ENCODE results near the gene IGSF21.

IGSF21 gene

GRCh38 chr1:18097206-18097605, 10.4 kb upstream of the IGSF21 start:
- H3K4me3 ChIP-seq (ENCODE audit: low read depth, low read length) = no peak overlapping the region
- H3K9ac ChIP-seq (ENCODE audit: low read length) = no peak overlapping the region
- peaks cover 7% of the 10 kb centered on the region; the same call in 1 of the 2 replicates for H3K4me1 ChIP-seq (ENCODE audit: control insufficient read depth, insufficient read depth, low read length)
- H3K27ac ChIP-seq (ENCODE audit: low read depth, low read length) = no peak overlapping the region
- peaks cover 15% of the 10 kb centered on the region; the same call in 1 of the 2 replicates for H3K9me3 ChIP-seq (ENCODE audit: control insufficient read depth, insufficient read depth, low read depth, low read length)
- H3K36me3 ChIP-seq (ENCODE audit: control insufficient read depth, insufficient read depth, low read length) = no peaks in the 10 kb centered on the region
- peaks cover 42% of the 10 kb centered on the region for H3K27me3 ChIP-seq (ENCODE audit: control insufficient read depth, insufficient read depth, low read length)

- Histone ChIP-seq H3K36me3 (ENCODE audit: control insufficient read depth, insufficient read depth, low read length) (no peaks in the 10 kb centered on the region), H3K4me1 (ENCODE audit: control insufficient read depth, insufficient read depth, low read length) (no peaks in the 10 kb centered on the region; the same call in 1 of the 2 replicates), H3K9me3 (ENCODE audit: control insufficient read depth, insufficient read depth, low read depth, low read length) (peaks cover 14% of the 10 kb centered on the region; the same call in 1 of the 2 replicates), H3K9ac (ENCODE audit: low read length) (no peak overlapping the region), H3K27me3 (ENCODE audit: control insufficient read depth, insufficient read depth, low read length) (peaks cover 60% of the 10 kb centered on the region), H3K4me3 (ENCODE audit: low read depth, low read length) (no peak overlapping the region), H3K27ac (ENCODE audit: low read depth, low read length) (no peak overlapping the region)
These were observed 8.6 kb upstream of the IGSF21 start for GRCh38 chr1:18099026-18099425.

DNA sequence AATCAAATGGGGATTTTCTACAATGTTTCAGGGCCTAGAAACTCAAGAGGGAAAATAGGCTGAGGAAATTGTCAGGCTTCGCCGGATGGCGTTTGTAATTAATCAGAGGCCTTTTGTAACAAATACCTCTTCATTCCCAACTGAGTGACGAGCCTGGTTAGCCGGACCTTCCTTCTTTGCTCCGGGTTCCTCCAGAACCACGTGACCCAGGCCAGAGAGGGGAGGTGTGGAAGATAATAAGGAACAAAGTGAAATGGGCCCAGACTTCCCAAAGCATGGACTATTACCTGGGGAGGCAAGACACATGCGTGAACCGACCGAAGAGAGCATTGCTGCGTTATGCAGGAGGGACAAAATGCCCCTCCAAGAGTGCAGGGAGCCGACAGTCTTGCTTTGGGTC, 7.5 kb upstream of the IGSF21 start:
- Histone ChIP-seq H3K36me3 (ENCODE audit: control insufficient read depth, insufficient read depth, low read length) (no peaks in the 10 kb centered on the region), H3K27me3 (ENCODE audit: control insufficient read depth, insufficient read depth, low read length) (peaks cover 64% of the 10 kb centered on the region), H3K27ac (ENCODE audit: low read depth, low read length) (no peak overlapping the region), H3K4me1 (ENCODE audit: control insufficient read depth, insufficient read depth, low read length) (no peaks in the 10 kb centered on the region; the same call in 1 of the 2 replicates), H3K9ac (ENCODE audit: low read length) (no peak overlapping the region), H3K4me3 (ENCODE audit: low read depth, low read length) (no peak overlapping the region), H3K9me3 (ENCODE audit: control insufficient read depth, insufficient read depth, low read depth, low read length) (peaks cover 6% of the 10 kb centered on the region; the same call in 1 of the 2 replicates)

- H3K9me3 ChIP-seq (ENCODE audit: control insufficient read depth, insufficient read depth, low read depth, low read length) = peaks cover under 1% of the 10 kb centered on the region; the same call in 1 of the 2 replicates
- no peaks in the 10 kb centered on the region; the same call in 1 of the 2 replicates for H3K4me1 ChIP-seq (ENCODE audit: control insufficient read depth, insufficient read depth, low read length)
- peaks cover 70% of the 10 kb centered on the region for H3K27me3 ChIP-seq (ENCODE audit: control insufficient read depth, insufficient read depth, low read length)
- no peak overlapping the region for H3K4me3 ChIP-seq (ENCODE audit: low read depth, low read length)
- H3K36me3 ChIP-seq (ENCODE audit: control insufficient read depth, insufficient read depth, low read length) = no peaks in the 10 kb centered on the region
- H3K27ac ChIP-seq (ENCODE audit: low read depth, low read length) = no peak overlapping the region
- H3K9ac ChIP-seq (ENCODE audit: low read length) = no peak overlapping the region
These were observed 7.0 kb upstream of the IGSF21 start for GRCh38 chr1:18100491-18101063.

- Histone ChIP-seq H3K9me3 (ENCODE audit: control insufficient read depth, insufficient read depth, low read depth, low read length) (no peaks in the 10 kb centered on the region), H3K27me3 (ENCODE audit: control insufficient read depth, insufficient read depth, low read length) (peaks cover 78% of the 10 kb centered on the region), H3K36me3 (ENCODE audit: control insufficient read depth, insufficient read depth, low read length) (no peaks in the 10 kb centered on the region), H3K27ac (ENCODE audit: low read depth, low read length) (no peak overlapping the region), H3K4me3 (ENCODE audit: low read depth, low read length) (no peak overlapping the region), H3K9ac (ENCODE audit: low read length) (no peak overlapping the region), H3K4me1 (ENCODE audit: control insufficient read depth, insufficient read depth, low read length) (no peaks in the 10 kb centered on the region; the same call in 1 of the 2 replicates)
These were observed 6.1 kb upstream of the IGSF21 start for GRCh38 chr1:18101508-18101907.

DNA sequence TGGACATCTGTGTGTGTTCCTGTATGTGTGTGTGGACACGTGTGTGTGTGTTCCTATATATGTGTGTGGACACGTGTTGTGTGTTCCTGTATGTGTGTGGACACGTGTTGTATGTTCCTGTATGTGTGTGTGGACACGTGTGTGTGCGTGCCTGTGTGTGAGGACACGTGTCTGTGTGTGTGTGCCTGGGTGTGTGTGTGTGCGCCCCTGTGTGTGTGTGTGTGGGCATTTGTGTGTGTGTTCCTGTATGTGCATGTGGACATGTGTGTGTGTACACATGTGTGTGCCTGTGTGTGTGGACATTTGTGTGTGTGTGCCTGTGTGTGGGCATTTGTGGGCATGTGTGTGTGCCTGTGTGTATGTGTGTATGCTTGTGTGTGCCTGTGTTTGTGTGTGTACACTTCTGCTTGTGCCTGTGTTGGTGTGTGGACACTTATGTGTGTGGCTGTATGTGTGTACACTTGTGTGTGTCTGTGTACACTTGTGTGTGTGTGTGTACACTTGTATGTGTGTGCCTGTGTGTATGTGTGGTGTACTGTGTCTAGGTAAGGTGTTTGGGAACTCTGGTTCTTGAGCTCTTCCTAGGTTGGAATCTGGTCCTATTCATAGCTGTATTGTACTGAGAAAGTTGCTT, 3.7 kb upstream of the IGSF21 start:
- Histone ChIP-seq H3K9me3 (ENCODE audit: control insufficient read depth, insufficient read depth, low read depth, low read length) (no peaks in the 10 kb centered on the region), H3K4me3 (ENCODE audit: low read depth, low read length) (no peak overlapping the region), H3K36me3 (ENCODE audit: control insufficient read depth, insufficient read depth, low read length) (no peaks in the 10 kb centered on the region), H3K27ac (ENCODE audit: low read depth, low read length) (no peak overlapping the region), H3K9ac (ENCODE audit: low read length) (no peak overlapping the region), H3K27me3 (ENCODE audit: control insufficient read depth, insufficient read depth, low read length) (peaks cover 79% of the 10 kb centered on the region), H3K4me1 (ENCODE audit: control insufficient read depth, insufficient read depth, low read length) (peaks cover 14% of the 10 kb centered on the region)

DNA sequence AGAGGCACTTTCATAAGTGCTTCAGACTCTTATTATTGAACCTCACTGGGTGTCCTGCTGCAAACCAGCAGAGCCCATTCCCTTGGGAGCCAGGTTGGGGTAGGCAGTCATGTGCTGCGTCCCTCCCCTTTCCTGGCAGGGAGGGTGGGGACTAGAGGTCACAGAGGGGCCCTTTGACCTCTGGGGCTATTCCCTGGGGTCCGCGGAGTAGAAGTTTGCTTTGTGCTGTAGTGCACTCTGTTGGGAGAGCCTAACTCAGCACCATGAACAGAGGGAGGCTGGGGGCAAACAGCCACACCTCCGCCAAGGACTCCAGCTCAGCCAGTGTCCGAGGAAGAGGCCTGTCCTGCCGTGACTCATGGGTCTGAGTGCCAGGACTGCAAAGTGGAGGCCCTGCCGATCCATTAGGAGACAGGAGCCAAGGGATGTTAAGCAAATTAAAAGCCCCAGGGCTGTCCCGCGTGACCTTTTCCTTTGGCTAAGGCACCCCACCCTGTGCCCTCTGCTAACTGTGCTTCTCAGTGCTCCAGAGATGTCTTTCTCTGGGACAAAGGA, 3.0 kb upstream of the IGSF21 start:
- Histone ChIP-seq H3K9ac (ENCODE audit: low read length) (no peak overlapping the region), H3K9me3 (ENCODE audit: control insufficient read depth, insufficient read depth, low read depth, low read length) (no peaks in the 10 kb centered on the region), H3K27me3 (ENCODE audit: control insufficient read depth, insufficient read depth, low read length) (peaks cover 79% of the 10 kb centered on the region), H3K36me3 (ENCODE audit: control insufficient read depth, insufficient read depth, low read length) (no peaks in the 10 kb centered on the region), H3K27ac (ENCODE audit: low read depth, low read length) (no peak overlapping the region), H3K4me3 (ENCODE audit: low read depth, low read length) (no peak overlapping the region), H3K4me1 (ENCODE audit: control insufficient read depth, insufficient read depth, low read length) (peaks cover 21% of the 10 kb centered on the region)

DNA sequence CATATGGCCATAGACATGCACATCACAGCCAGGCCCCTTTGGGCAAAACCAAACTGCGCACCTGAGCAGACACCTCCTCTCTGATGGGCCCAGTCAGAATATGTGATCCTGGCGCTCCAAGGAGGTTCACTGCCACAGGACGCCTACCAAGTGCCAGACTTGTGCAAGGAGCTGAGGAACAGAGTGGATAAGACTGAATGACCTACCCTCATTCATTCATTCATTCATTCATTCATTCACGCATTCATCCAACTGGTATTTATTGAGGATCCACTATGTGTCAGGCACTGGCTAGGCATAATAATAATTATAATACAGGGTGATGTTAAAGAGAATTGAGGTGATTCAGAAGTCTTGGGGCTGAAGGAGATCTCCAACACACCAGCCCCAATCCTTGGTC, 2.4 kb upstream of the IGSF21 start:
- H3K27me3 ChIP-seq (ENCODE audit: control insufficient read depth, insufficient read depth, low read length) = peaks cover 83% of the 10 kb centered on the region
- H3K9me3 ChIP-seq (ENCODE audit: control insufficient read depth, insufficient read depth, low read depth, low read length) = no peaks in the 10 kb centered on the region
- H3K4me3 ChIP-seq (ENCODE audit: low read depth, low read length) = no peak overlapping the region

GRCh38 chr1:18108299-18109057, 880 bp downstream of the IGSF21 start:
- H3K27ac ChIP-seq (ENCODE audit: low read depth, low read length) = no peak overlapping the region

More for the DNA sequence above, 2.4 kb upstream of the IGSF21 start:
- H3K4me1 ChIP-seq (ENCODE audit: control insufficient read depth, insufficient read depth, low read length) = peaks cover 22% of the 10 kb centered on the region
- H3K36me3 ChIP-seq (ENCODE audit: control insufficient read depth, insufficient read depth, low read length) = no peaks in the 10 kb centered on the region
- no peak overlapping the region for H3K27ac ChIP-seq (ENCODE audit: low read depth, low read length)
- no peak overlapping the region for H3K9ac ChIP-seq (ENCODE audit: low read length)

DNA sequence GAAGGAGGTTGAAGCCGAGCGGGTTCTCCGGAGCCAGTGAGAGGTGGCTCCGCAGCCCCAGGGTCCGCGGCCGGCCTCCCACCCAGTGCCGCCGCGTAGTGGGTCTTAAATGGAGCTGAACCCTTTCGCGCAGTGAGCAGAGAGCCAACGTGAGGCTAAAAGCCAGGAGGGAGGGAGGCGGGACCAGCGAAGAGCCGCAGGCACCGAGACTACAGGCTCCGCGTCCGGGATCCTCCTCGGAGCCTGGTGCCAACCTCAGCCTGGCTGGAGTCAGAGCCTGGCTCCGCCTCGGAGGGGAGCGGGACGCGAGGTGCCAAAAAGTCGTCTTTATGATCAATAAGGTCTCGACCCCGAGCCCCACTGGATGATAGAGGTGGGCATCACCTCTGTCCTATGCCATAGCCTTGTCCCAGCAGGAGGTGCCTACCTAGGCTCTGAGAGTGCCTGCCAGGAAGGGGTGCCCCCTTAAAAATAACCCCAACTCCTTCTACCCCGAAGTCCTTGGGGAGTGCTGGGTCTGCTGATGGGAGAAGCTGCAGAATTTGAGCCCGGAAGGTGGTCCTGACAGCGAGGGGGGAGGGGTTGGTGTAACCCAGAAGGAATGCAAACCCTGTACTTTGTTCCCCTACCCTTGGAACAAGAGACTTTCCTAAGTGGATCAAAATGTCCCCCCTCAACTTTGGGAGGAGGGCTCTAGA, 1.6 kb downstream of the IGSF21 start:
- H3K9me3 ChIP-seq (ENCODE audit: control insufficient read depth, insufficient read depth, low read depth, low read length) = no peaks in the 10 kb centered on the region
- peak overlapping the region; percentile 7 for H3K9ac ChIP-seq (ENCODE audit: low read length)
- H3K4me1 ChIP-seq (ENCODE audit: control insufficient read depth, insufficient read depth, low read length) = peaks cover 36% of the 10 kb centered on the region
- H3K4me3 ChIP-seq (ENCODE audit: low read depth, low read length) = peak overlapping the region; percentile 59
- H3K27ac ChIP-seq (ENCODE audit: low read depth, low read length) = no peak overlapping the region
- no peaks in the 10 kb centered on the region for H3K36me3 ChIP-seq (ENCODE audit: control insufficient read depth, insufficient read depth, low read length)
- H3K27me3 ChIP-seq (ENCODE audit: control insufficient read depth, insufficient read depth, low read length) = peaks cover 88% of the 10 kb centered on the region

More at GRCh38 chr1:18108299-18109057, 880 bp downstream of the IGSF21 start:
- Histone ChIP-seq H3K36me3 (ENCODE audit: control insufficient read depth, insufficient read depth, low read length) (no peaks in the 10 kb centered on the region), H3K9me3 (ENCODE audit: control insufficient read depth, insufficient read depth, low read depth, low read length) (no peaks in the 10 kb centered on the region), H3K27me3 (ENCODE audit: control insufficient read depth, insufficient read depth, low read length) (peaks cover 87% of the 10 kb centered on the region), H3K4me3 (ENCODE audit: low read depth, low read length) (peak overlapping the region; percentile 59), H3K4me1 (ENCODE audit: control insufficient read depth, insufficient read depth, low read length) (peaks cover 36% of the 10 kb centered on the region), H3K9ac (ENCODE audit: low read length) (peak overlapping the region; percentile 7)
